Gastrocnemius medialis (tissue), 4 donors: Measurements from ENCODE around the gene SEPTIN12.

ENCODE experiments used
- POLR2A ChIP-seq, 2 donors: fragments of 450-650 bp; IDR thresholded peaks; one replicate each; pipeline ENCODE4 v1.6.1; 2017; ENCODE audit warnings: antibody characterized with exemption in 2 of 2, mild to moderate bottlenecking in 2 of 2, moderate library complexity in 2 of 2
- TF ChIP-seq, protein P1 (sequence below), 5 experiments: fragments of 450-650 bp in 3 of 5; fragments of 200-600 bp in 2 of 5; sonication (generic) in 2 of 5; IDR thresholded peaks in 4 of 5; conservative IDR thresholded peaks in 1 of 5; 1 replicate in 4 of 5; 2 replicates in 1 of 5; pipeline ENCODE4 v1.5.1; 2016 to 2019; ENCODE audit warnings: antibody characterized with exemption in 5 of 5, mild to moderate bottlenecking in 3 of 5, moderate library complexity in 3 of 5

DNA sequence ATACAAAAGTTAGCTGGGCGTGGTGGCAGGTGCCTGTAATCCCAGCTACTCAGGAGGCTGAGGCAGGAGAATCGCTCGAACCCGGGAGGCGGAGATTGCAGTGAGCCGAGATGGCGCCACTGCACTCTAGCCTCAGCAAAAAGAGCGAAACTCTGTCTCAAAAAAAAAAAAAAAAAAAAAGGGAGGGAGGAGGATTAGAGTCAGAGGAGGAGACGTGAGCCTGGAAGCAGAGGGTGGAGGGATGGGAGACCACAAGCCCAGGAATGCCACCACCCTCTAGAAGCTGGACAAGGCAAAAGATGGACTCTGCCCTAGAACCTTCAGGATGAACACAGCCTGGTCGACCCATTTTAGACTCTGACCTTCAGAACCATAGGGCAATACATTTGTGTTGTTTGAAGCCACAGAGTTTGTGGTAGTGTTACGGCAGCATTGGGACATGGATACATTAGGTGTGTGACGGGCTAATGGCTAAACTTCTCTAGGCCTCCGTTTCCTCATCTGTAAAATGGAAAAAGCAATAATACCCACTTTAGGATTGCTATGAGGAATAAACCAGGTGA, 4.9 kb upstream of the SEPTIN12 start:
- TF ChIP-seq, protein P1, sequence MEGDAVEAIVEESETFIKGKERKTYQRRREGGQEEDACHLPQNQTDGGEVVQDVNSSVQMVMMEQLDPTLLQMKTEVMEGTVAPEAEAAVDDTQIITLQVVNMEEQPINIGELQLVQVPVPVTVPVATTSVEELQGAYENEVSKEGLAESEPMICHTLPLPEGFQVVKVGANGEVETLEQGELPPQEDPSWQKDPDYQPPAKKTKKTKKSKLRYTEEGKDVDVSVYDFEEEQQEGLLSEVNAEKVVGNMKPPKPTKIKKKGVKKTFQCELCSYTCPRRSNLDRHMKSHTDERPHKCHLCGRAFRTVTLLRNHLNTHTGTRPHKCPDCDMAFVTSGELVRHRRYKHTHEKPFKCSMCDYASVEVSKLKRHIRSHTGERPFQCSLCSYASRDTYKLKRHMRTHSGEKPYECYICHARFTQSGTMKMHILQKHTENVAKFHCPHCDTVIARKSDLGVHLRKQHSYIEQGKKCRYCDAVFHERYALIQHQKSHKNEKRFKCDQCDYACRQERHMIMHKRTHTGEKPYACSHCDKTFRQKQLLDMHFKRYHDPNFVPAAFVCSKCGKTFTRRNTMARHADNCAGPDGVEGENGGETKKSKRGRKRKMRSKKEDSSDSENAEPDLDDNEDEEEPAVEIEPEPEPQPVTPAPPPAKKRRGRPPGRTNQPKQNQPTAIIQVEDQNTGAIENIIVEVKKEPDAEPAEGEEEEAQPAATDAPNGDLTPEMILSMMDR (IDR thresholded peaks at IDR 0.05 in 4 of 5, conservative IDR thresholded peaks at IDR 0.05 in 1 of 5), result no peak
- TF ChIP-seq POLR2A (IDR thresholded peaks at IDR 0.05), result no peak
